Measurements from ENCODE around the gene TRIM54.

DNA sequence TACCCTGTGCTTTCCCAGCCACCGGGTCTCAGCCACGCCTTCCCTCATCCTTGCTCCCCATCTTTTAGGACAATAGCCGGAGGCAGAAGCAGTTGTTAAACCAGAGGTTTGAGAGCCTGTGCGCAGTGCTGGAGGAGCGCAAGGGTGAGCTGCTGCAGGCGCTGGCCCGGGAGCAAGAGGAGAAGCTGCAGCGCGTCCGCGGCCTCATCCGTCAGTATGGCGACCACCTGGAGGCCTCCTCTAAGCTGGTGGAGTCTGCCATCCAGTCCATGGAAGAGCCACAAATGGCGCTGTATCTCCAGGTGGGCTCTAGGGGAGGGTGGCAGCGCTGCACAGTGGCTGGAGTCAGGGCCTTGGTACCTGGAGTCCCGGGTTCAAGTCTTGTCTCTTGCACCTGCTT is 23.3 kb downstream of the TRIM54 start:
- TF ChIP-seq, protein P1, sequence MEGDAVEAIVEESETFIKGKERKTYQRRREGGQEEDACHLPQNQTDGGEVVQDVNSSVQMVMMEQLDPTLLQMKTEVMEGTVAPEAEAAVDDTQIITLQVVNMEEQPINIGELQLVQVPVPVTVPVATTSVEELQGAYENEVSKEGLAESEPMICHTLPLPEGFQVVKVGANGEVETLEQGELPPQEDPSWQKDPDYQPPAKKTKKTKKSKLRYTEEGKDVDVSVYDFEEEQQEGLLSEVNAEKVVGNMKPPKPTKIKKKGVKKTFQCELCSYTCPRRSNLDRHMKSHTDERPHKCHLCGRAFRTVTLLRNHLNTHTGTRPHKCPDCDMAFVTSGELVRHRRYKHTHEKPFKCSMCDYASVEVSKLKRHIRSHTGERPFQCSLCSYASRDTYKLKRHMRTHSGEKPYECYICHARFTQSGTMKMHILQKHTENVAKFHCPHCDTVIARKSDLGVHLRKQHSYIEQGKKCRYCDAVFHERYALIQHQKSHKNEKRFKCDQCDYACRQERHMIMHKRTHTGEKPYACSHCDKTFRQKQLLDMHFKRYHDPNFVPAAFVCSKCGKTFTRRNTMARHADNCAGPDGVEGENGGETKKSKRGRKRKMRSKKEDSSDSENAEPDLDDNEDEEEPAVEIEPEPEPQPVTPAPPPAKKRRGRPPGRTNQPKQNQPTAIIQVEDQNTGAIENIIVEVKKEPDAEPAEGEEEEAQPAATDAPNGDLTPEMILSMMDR (IDR thresholded peaks at IDR 0.05; ENCODE audit: poor library complexity): no peak
- no peak for TF ChIP-seq EZH2 (IDR thresholded peaks at IDR 0.05; ENCODE audit: borderline replicate concordance)
- TF ChIP-seq EZH2phosphoT487 (IDR thresholded peaks at IDR 0.05; ENCODE audit: low read depth, severe bottlenecking, unreplicated experiment): no peak
